ENCODE results near the gene NIFK.
"Not testable (repeated sequence)": the region's sequence is repeated elsewhere in the genome, so short reads cannot be mapped to it uniquely, and the experiment has no call there.

NIFK gene

GRCh38 chr2:121731366-121731765 is 5.3 kb downstream of the NIFK start:
- no peak for DNase-seq

DNA sequence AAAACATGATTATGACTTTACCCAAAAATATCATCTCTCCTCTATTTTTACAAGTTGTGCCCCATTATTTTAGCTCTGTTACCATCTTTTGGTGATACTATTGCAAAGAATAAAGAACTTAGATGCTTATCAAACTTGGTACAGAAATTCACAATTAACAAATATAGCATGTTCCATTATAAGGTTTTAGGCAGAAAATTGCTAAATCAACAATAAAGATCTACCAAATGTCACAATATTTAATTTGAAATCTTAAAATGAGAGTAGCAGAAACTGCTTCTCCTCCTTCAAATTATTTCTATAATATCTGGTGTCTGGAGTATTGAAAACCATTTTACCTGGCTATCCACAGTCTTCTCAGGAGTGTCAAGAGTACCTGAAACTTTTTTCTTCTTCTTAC is 8.7 kb downstream of the NIFK start:
- DNase-seq, result no peak

DNA sequence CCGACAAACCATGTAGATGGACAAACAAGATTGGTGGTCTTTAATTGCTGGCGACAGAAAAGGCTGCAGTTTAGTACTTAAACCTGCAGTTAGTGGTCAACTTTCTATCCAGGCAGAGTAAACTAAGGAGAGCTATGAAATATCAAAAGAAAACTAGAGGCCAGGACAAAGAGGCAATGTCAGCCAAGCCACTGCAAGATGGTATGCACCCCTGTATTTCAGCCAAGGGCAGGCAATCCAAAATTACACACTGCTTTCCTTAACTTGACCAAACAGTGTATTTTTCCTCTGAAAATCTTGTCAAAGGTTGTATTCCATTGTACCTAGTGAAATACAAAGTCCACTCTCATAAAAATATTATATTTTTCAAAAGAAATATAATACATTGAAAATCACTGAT is 9.3 kb downstream of the NIFK start:
- no peak for DNase-seq

GRCh38 chr2:121723316-121723715 is 13.4 kb downstream of the NIFK start:
- no peak for DNase-seq

DNA sequence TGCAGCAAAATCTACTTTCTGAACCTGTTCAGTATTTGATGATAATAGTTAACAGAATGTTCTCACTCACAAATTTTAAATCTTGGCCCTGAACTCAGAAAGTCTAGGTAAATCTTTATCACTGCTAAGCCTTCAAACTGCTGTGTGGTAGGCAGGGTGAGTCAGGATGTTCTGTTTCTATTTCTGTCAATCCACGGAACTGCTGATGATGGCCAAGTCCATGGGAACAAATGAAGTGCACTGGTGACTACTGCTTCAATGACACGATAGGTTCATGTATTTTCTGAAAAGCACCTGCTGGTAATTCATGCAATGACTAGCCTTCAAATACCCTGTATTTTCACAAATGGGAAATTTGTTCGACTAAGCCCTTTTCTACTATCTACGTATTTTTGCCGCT is 14.2 kb downstream of the NIFK start:
- DNase-seq, result peak; percentile 62

DNA sequence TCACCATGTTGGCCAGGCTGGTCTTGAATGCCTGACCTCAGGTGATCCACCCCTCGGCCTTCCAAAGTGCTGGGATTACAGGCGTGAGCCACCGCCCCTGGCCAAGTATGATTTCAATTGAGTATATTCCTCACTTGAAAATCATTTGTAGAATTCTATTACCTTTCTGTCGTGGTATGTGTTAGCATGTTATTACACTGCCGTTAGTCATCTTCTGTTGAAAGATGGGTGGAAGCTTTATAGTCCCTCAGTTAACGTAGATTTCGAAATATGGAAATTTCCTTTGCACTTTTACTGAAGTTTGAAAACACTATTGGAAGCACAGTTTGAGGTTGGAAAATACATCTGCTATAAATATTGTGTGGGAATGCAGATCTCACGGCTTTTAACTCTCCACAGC is 14.7 kb downstream of the NIFK start:
- peak; percentile 87 for DNase-seq

- DNase-seq, result no peak
These were observed 19.1 kb downstream of the NIFK start for GRCh38 chr2:121717529-121717928.

DNA sequence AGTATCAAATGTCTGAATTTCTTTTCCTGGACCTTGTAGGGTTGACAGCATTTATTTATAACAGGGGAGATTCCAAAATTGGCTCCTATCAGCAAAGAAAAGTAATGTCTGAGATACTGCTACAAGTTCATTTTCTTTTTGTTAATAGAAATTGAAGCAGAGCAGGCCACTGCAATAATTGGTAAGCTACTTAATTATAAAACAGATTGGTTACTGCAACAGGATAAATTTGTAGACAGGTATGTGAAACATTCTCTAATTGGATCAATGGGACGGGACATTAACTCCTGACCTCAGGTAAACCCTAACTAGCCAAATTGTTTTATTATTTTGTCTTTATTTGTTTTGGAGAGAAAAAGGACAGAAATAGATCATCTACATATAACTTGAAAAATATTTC is 20.5 kb downstream of the NIFK start:
- DNase-seq, result no peak

DNA sequence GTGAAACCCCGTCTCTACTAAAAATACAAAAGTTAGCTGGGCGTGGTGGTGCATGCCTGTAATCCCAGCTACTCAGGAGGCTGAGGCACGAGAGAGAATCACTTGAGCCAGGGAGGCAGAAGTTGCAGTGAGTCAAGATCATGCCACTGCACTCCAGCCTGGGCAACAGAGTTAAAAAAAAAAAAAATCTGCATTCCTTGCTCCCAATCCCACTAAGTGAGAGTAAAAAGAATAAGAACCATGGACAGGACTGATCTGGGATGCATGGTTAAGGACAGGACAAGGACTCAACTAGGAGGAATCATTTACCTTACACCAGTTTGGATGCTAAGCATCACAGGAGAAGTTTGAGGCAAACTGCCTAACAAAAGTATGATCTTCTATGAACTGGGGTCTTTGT is 25.2 kb downstream of the NIFK start:
- DNase-seq, result not testable (repeated sequence)

GRCh38 chr2:121710470-121711170 is 26.1 kb downstream of the NIFK start:
- no peak for DNase-seq

GRCh38 chr2:121709776-121710469 is 26.8 kb downstream of the NIFK start:
- DNase-seq, result no peak

- DNase-seq, result peak; percentile 48
These were observed 28.7 kb downstream of the NIFK start for GRCh38 chr2:121707920-121708361.

- no peak for DNase-seq
These were observed 29.2 kb downstream of the NIFK start for GRCh38 chr2:121707344-121707919.

DNA sequence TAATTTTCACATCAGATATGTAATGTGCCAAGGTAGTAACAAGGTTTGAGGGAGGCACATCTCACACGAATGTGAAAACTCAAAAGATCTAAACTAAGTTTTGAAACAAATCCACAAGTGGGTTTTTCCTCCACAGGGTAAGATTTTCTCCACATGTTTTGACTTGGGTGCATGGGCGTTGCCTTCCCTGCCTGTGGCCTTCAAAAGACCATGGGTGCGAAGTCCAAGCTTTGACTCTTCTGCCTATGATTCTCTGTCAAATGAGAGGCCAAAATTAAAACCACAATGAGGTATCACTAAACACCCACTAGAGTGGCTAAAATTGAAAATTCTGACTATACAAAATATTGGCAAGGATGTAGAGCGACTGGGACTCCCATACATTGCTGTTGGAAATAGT is 30.7 kb downstream of the NIFK start:
- no peak for DNase-seq

DNA sequence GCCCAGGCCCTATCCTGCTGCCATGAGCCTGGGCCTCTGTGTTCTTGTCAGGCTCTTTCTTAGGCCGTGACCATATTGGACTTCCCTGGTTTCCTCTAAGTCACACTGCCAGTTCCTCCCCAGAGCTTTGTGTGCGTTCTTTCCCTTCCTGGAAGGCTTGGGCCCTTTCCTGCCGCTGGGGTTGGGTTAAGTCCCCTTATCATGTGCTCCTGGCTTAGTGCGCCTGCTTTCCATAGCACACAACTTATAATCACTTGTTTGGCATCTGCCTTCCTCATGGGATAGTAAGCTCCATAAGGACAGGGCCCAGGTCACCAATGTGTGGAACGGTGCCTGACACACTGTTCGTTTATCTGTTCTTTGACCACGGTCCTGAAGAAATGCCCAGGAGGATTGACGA is 31.3 kb downstream of the NIFK start:
- no peak for DNase-seq

DNA sequence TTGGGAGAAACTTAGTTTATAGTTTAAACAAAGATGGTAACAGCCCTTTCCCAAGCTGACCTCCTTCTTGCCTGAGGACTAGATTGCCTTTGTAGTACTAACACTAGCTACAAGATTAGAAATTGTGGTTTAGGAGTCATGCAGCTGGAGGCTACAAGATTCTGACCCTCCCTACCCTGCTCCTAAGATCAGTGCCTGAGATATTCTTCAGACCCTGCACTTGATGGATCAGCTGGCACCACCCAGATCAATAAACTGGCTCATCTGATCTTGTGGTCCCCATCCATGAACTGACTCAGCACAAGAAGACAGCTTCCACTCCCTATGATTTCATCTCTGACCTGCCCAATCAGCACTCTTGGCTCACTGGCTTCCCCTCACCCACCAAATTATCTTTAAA is 34.9 kb downstream of the NIFK start:
- DNase-seq, result peak; percentile 32

DNA sequence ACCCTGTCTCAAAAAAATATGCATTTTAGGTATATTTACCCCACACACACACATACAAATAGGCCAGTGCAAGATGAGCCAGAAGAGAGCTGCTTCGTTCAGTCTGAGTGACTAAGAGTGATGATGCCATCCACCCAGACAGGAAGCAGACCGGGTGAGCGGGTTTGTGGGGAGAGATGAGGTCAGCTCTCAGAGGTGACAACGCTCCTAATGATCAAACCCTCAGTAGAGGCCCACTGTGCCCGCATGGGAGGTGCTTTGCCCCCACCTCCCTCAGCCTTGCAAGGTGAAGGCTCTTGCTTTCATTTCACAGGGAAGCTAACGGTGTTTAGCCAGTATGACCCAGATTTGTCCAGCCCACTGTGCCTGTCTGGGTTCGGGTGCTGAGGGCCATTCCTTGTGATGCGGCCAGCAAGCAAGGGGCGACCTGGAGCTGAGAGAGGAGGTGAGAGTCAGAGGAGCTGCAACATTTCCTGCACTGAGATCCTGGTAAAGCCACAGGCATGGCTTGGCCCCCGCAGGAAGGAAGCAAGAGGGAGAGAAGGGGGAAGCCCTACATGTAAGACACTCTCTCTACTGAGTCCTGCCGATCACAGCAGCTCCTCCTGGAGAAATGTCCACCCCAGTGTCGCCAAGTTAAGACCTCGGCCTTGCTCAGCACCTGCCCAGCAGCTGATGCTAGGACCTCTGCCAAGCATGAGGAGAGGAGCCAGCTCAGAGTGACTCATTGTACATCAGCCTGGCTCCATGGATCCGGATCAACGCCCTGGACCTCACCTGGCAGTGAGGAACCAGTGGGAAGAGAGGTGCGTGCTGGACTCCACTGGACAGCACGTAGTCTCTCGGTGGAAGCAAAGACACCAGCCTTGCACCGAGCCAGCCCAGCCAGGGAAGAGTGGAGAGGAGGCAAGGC is 37.0 kb downstream of the NIFK start:
- peak; percentile 80 for DNase-seq

- DNase-seq, result no peak
These were observed 38.3 kb downstream of the NIFK start for GRCh38 chr2:121698318-121698930.

DNA sequence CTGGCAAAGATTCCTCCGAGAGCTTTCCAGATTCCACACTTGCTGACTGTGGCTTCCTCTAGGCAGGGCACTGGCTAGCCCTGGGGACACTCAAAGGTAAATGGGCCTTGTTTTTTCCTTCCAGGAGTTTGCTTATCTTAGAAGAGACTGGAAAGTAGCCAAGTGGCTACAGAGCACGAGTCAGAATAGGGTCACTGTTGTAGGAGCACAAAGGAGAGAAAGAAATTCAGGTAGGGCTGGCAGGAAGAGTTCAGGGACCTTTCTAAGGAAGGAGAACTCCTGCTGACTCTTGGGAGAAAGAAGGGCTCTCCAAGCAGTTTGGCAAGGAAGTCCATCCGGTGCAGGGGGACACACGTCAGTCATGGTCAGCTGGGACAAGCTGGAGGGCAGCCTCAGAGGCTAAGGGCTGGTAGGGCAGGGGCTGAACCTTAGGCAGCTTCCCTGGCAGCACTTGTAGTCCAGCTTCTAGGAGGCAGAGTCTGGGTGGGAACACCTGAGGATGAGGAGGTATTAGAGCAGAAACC is 39.5 kb downstream of the NIFK start:
- DNase-seq, result no peak

- no peak for DNase-seq
These were observed 40.2 kb downstream of the NIFK start for GRCh38 chr2:121696410-121696930.

GRCh38 chr2:121695171-121695451 is 41.6 kb downstream of the NIFK start:
- no peak for DNase-seq

GRCh38 chr2:121694398-121695170 is 42.1 kb downstream of the NIFK start:
- no peak for DNase-seq
